HUES48 (cell line): ENCODE data around the gene SH3BP1.

Source experiments
- H3K27ac ChIP-seq: one replicate; pipeline ENCODE4 v1.7.0; 2013; ENCODE audit warnings: low read depth, low read length, inconsistent platforms
- H3K27me3 ChIP-seq: 2 replicates; pipeline ENCODE4 v1.6.1; 2013; ENCODE audit warnings: mild to moderate bottlenecking, low read length; ENCODE audit not compliant: control insufficient read depth, insufficient read depth
- H3K36me3 ChIP-seq: 2 replicates; pipeline ENCODE4 v1.6.1; 2013; ENCODE audit warnings: low read length; ENCODE audit not compliant: control insufficient read depth, insufficient read depth
- H3K4me1 ChIP-seq: 2 replicates; pipeline ENCODE4 v1.6.1; 2013; ENCODE audit warnings: mild to moderate bottlenecking, low read length; ENCODE audit not compliant: control insufficient read depth, insufficient read depth
- H3K4me3 ChIP-seq: 2 replicates; pipeline ENCODE4 v1.5.1; 2013; ENCODE audit warnings: mild to moderate bottlenecking, low read depth, low read length
- H3K9ac ChIP-seq: 2 replicates; pipeline ENCODE4 v1.6.1; 2013; ENCODE audit warnings: mild to moderate bottlenecking, low read depth, low read length, moderate library complexity
- H3K9me3 ChIP-seq: 2 replicates; pipeline ENCODE4 v1.6.1; 2013; ENCODE audit warnings: low read length; ENCODE audit not compliant: control insufficient read depth, insufficient read depth

Gene SH3BP1

DNA sequence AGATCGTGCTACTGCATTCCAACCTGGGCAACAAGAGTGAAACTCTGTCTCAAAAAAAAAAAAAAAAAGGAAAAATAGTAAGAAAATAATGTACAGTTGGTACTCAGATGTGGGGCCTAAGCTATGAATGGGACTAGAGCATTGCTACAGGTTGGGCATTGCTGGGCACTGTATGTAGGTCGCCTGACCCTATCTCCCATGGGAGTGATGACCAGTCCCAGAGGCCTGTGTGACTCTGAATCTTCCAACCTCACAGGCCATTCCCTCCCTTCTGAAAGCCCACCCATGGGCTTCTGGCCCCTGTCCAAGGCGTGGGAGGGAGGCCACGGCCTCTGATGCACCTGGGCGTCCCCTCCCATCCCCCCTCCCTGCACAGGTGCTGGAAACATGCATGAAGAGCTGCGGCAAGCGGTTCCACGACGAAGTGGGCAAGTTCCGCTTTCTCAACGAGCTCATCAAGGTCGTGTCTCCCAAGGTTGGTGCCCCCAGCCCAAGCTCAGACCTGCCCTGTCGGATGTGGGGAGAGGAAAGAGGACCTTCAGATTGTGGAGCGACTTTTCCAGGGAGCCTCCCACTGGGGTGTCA is 21.3 kb upstream of the SH3BP1 start:
- H3K27me3 ChIP-seq = no peaks in the 10 kb centered on the region
- H3K4me1 ChIP-seq = no peaks in the 10 kb centered on the region
- no peak overlapping the region for H3K27ac ChIP-seq
- peaks cover 60% of the 10 kb centered on the region for H3K36me3 ChIP-seq
- no peaks in the 10 kb centered on the region for H3K9me3 ChIP-seq
- no peak overlapping the region for H3K4me3 ChIP-seq
- H3K9ac ChIP-seq = no peak overlapping the region

DNA sequence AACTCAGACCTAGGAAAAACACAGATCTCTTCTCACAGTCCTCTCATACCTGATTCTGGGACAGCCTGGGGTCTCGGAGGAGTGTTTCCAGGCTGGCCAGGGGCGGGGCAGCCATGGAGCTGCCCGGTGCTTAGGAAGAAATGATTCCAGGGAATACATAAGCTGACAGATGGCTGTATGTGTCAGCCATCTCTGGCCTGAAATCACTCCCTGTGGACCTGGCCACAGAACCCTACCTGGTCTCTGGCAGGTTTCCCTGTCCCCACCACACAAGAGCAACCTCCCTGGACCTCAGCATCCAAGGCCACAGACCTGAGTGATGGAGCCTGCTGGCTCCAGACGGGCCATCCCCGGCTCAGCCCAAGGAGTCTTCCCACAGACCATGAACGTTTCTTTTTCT is 20.8 kb upstream of the SH3BP1 start:
- H3K27me3 ChIP-seq = no peaks in the 10 kb centered on the region
- H3K4me1 ChIP-seq = peaks cover under 1% of the 10 kb centered on the region
- no peaks in the 10 kb centered on the region for H3K9me3 ChIP-seq
- no peak overlapping the region for H3K9ac ChIP-seq
- peaks cover 60% of the 10 kb centered on the region for H3K36me3 ChIP-seq
- no peak overlapping the region for H3K4me3 ChIP-seq
- no peak overlapping the region for H3K27ac ChIP-seq

DNA sequence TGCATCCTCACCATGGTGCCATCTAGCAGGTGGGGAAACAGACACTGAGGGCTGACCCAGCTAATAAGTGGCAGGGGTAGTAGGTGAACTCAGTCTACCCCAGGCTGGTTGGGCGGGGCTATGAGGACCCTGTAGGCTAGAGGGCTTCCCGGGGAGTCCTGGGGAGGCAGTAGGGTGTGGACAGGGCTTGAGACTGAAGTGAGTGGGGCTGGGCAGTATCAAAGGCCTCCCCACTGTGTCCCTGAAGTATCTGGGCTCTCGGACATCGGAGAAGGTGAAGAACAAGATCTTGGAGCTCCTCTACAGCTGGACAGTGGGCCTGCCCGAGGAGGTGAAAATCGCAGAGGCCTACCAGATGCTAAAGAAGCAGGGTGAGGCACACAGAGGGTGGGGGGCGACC is 19.5 kb upstream of the SH3BP1 start:
- Histone ChIP-seq H3K4me1 (peaks cover 4% of the 10 kb centered on the region), H3K27me3 (no peaks in the 10 kb centered on the region), H3K9ac (no peak overlapping the region), H3K27ac (no peak overlapping the region), H3K9me3 (no peaks in the 10 kb centered on the region), H3K4me3 (no peak overlapping the region), H3K36me3 (peaks cover 67% of the 10 kb centered on the region)

DNA sequence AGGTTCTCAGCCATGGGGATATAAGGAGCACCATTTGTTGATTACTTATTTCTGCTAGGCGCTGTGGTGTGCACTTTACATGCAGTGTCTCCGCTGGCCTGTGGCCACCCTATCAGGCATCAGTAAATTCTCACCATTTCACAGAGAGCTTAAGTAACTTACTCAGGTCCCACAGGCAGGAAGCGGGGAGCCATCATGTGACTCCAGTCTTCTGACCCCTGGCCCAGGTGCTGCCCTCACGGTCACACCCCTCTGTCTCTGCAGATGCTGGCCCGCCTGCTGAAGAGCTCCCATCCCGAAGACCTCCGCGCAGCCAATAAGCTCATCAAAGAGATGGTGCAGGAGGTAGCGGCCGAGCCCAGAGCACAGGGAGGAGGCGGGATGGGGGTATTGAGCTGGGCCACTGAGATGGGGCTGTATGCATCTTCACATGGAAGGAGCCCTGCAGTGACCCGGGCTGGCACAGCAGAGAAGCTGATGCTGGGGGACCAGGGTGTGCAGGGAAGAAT is 18.1 kb upstream of the SH3BP1 start:
- Histone ChIP-seq H3K27ac (no peak overlapping the region), H3K9ac (no peak overlapping the region), H3K9me3 (no peaks in the 10 kb centered on the region), H3K4me3 (no peak overlapping the region), H3K27me3 (no peaks in the 10 kb centered on the region), H3K36me3 (peaks cover 73% of the 10 kb centered on the region), H3K4me1 (peaks cover 4% of the 10 kb centered on the region)

DNA sequence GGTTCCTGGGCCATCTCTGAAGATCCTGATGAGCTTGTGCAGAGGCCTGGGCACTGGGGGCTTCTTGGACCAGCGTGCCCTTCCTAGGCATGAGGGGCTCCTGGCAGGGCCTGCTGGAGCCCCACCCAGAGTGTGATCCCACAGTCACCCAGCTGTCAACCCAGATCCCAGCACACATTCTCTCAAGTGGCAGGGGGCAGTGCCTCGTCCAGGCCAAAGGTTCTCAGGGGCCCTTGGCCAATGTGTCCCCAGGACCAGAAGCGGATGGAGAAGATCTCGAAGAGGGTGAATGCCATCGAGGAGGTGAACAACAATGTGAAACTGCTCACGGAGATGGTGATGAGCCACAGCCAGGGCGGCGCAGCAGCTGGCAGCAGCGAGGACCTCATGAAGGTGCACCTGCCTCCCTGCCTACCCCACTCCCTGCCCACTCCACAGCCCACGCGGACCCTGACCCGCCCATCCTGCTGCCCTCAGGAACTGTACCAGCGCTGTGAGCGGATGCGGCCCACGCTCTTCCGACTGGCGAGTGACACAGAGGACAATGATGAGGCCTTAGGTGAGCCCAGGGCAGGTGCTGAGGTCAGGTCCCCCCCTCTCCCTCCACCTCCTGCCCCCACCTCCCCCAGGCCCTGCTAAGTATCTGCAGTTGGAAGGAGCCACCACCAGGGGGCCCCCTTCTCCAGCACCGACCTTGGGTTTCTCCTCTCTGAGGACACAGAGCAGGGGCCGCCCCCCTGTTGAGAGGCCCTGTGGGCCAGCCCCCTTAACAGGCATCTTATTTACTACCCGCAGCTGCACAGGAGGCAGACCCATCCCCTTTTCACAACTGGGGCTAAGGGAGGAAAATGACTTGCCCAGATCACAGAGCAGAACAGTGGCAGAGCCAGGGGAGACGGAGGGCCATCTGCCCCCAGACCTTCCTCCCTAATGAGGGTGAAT is 16.1 kb upstream of the SH3BP1 start:
- no peaks in the 10 kb centered on the region for H3K9me3 ChIP-seq
- no peak overlapping the region for H3K27ac ChIP-seq
- H3K4me3 ChIP-seq = no peak overlapping the region
- no peak overlapping the region for H3K9ac ChIP-seq
- H3K36me3 ChIP-seq = peaks cover 59% of the 10 kb centered on the region
- H3K27me3 ChIP-seq = no peaks in the 10 kb centered on the region
- H3K4me1 ChIP-seq = peaks cover 4% of the 10 kb centered on the region

DNA sequence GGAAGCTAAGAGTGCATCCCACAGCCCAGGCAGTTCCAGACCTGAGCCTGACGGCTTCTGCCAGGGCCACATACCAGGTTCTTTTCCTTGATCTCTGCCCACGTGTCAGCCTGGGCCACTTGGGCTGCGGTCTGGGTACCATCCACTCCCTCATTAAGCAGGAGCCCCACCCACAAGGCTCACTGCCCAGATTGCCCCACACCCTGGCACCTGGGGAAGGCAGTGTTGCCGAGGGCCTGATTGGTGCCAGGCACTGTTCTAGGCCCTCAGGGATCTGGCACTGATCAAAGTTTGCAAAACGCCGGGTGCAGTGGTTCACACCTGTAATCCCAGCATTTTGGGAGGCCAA is 15.5 kb upstream of the SH3BP1 start:
- Histone ChIP-seq H3K4me3 (no peak overlapping the region), H3K9me3 (no peaks in the 10 kb centered on the region), H3K9ac (no peak overlapping the region), H3K36me3 (peaks cover 57% of the 10 kb centered on the region), H3K4me1 (peaks cover 4% of the 10 kb centered on the region), H3K27me3 (no peaks in the 10 kb centered on the region), H3K27ac (no peak overlapping the region)

DNA sequence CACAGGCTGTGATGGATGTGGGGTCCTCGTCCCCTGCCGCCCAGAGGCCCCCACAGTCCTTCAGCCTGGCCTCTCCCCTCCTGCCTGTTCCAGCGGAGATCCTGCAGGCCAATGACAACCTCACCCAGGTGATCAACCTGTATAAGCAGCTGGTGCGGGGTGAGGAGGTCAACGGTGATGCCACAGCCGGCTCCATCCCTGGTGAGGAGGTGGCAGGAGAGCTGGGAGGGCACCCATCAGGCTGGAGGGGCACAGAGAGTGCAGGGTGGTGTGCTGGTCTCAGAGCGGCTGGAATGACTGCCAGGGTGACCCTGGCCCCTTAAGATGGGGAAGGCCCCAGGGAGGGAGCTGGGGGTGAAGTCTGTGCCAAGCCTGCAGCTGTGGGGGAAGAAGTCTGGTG is 14.6 kb upstream of the SH3BP1 start:
- peaks cover 58% of the 10 kb centered on the region for H3K36me3 ChIP-seq
- peaks cover 4% of the 10 kb centered on the region for H3K4me1 ChIP-seq
- H3K27ac ChIP-seq = no peak overlapping the region
- no peak overlapping the region for H3K9ac ChIP-seq
- H3K9me3 ChIP-seq = no peaks in the 10 kb centered on the region
- H3K27me3 ChIP-seq = no peaks in the 10 kb centered on the region
- no peak overlapping the region for H3K4me3 ChIP-seq

DNA sequence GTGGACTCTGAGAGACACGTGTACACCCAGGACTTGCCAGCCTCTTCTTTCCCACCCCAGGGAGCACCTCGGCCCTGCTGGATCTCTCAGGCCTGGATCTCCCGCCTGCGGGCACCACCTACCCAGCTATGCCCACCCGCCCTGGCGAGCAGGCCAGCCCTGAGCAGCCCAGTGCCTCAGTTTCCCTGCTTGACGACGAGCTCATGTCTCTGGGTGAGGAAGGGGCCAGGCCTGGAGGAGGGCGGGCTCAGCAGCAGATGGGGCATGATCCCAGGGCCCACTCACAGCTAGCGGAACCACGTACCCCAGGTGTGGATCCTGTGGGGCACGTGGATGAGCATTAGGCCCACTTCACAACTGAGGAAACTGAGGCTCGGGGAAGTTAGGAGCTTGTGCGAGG is 13.7 kb upstream of the SH3BP1 start:
- H3K9me3 ChIP-seq = no peaks in the 10 kb centered on the region
- no peak overlapping the region for H3K27ac ChIP-seq
- H3K27me3 ChIP-seq = no peaks in the 10 kb centered on the region
- H3K4me3 ChIP-seq = no peak overlapping the region
- peaks cover 55% of the 10 kb centered on the region for H3K36me3 ChIP-seq
- H3K9ac ChIP-seq = no peak overlapping the region
- H3K4me1 ChIP-seq = peaks cover 4% of the 10 kb centered on the region

DNA sequence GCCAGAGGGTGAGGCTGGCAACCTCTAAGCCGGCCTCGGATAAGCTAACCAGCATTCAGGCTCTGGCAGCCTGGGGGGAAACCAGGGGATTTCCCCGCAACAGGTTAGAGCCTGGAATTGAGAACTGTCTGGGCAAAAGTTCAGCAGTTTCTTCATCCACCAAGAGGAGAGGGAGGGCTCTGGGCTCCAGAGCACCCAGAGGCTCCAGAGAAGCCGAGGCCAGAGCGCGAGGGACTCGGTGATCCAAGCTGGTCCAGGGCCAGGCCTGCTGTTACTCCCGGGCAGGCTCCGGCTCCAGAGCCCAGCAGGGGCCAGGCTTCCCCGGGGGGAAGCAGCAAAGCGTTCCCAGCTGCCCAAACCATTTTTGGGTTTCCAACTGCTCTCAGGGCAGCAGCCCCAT is 13.3 kb upstream of the SH3BP1 start:
- Histone ChIP-seq H3K27me3 (no peaks in the 10 kb centered on the region), H3K36me3 (peaks cover 53% of the 10 kb centered on the region), H3K4me1 (peaks cover 4% of the 10 kb centered on the region), H3K4me3 (no peak overlapping the region), H3K27ac (no peak overlapping the region), H3K9me3 (no peaks in the 10 kb centered on the region), H3K9ac (no peak overlapping the region)

DNA sequence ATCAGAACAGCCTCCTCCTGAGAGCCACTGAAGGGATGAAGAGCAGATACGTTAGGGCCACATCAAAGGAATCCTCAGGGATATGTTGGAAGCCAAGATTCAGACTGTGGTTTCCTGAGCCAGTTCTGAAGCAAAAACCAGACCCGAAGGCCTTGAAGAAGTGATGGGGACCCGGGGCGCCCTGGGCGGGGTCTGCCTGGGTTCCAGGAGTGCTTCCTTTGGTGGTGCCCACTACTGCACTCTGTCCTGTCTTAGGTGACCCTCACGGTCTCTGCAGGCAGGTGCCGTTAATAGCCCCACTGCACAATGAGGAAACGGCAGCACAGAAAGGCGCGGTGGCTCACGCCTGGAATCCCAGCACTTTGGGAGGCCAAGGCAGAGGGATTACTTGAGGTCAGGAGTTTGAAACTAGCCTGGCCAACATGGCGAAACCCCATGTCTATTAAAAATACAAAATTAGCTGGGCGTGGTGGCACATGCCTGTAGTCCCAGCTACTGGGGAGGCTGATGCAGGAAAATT is 12.9 kb upstream of the SH3BP1 start:
- Histone ChIP-seq H3K4me3 (no peak overlapping the region), H3K9me3 (no peaks in the 10 kb centered on the region), H3K36me3 (peaks cover 52% of the 10 kb centered on the region), H3K27me3 (no peaks in the 10 kb centered on the region), H3K27ac (no peak overlapping the region), H3K4me1 (peaks cover 4% of the 10 kb centered on the region), H3K9ac (no peak overlapping the region)

DNA sequence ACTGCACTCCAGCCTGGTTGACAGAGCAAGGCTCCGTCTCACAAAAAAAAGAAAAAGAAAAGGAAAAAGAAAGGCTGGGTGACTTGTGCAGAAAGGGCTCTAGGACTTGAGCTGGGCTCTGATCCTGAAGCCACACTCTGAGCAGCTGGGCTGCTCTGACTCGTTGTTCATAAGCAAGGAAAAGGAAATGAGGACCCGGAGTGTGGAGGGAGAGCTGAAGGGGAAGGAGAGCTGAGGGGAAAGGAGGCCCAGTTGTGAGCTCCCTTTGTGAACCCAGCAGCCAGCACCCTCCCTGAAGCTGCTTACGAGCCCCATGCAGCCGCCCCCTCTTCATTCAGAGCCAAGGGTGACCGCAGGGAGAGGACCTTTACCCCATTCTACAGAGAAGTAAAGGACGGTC is 12.3 kb upstream of the SH3BP1 start:
- peaks cover 53% of the 10 kb centered on the region for H3K36me3 ChIP-seq

More for the DNA sequence above, 12.3 kb upstream of the SH3BP1 start:
- no peak overlapping the region for H3K27ac ChIP-seq
- H3K27me3 ChIP-seq = no peaks in the 10 kb centered on the region
- H3K9ac ChIP-seq = no peak overlapping the region
- peaks cover 4% of the 10 kb centered on the region for H3K4me1 ChIP-seq
- no peaks in the 10 kb centered on the region for H3K9me3 ChIP-seq
- no peak overlapping the region for H3K4me3 ChIP-seq
